Osteoblast (primary cell): ENCODE results near the gene SLMAP. TPM values are rescaled to one million over a fixed set of nuclear protein-coding genes. Genes with fewer than 3 reads are reported as not detected.

ENCODE experiments used
- DNase-seq: peaks from one replicate; pipeline ENCODE4 v3.0.0; 2011; ENCODE audit warnings: low spot score, mixed read lengths; ENCODE audit not compliant: insufficient read length; ENCODE audit errors: missing footprints
- H2AFZ ChIP-seq: 2 replicates; pipeline ENCODE4 v1.6.0; 2011; ENCODE audit warnings: mild to moderate bottlenecking, low read length
- H3K27ac ChIP-seq: 2 replicates; pipeline ENCODE4 v1.5.1; 2011; ENCODE audit warnings: mild to moderate bottlenecking, low read depth, low read length, moderate library complexity
- H3K27me3 ChIP-seq: 2 replicates; pipeline ENCODE4 v1.6.0; 2012; ENCODE audit warnings: mild to moderate bottlenecking, control low read depth, inconsistent platforms, low read length, moderate library complexity; ENCODE audit not compliant: insufficient read depth
- H3K36me3 ChIP-seq: 2 replicates; pipeline ENCODE4 v1.5.1; 2011; ENCODE audit warnings: mild to moderate bottlenecking, low read length, control low read depth, moderate library complexity; ENCODE audit not compliant: insufficient read depth
- H3K4me1 ChIP-seq: 2 replicates; pipeline ENCODE4 v1.5.1; 2011; ENCODE audit warnings: mild to moderate bottlenecking, low read length, control low read depth, moderate library complexity; ENCODE audit not compliant: insufficient read depth
- H3K4me2 ChIP-seq: 2 replicates; pipeline ENCODE4 v1.6.0; 2011; ENCODE audit warnings: mild to moderate bottlenecking, low read length; ENCODE audit not compliant: insufficient read depth
- H3K4me3 ChIP-seq: fragments of 200-600 bp; sonication (generic); 3 replicates; pipeline ENCODE4 v1.5.1; 2012; ENCODE audit warnings: mild to moderate bottlenecking, low read length, inconsistent platforms; ENCODE audit not compliant: insufficient read depth
- H3K79me2 ChIP-seq: 2 replicates; pipeline ENCODE4 v1.6.0; 2012; ENCODE audit warnings: mild to moderate bottlenecking, low read length, control low read depth, inconsistent platforms; ENCODE audit not compliant: insufficient read depth
- H3K9me3 ChIP-seq: 2 replicates; pipeline ENCODE4 v1.5.1; 2011; ENCODE audit warnings: low read depth, low read length, control low read depth
- H4K20me1 ChIP-seq: 2 replicates; pipeline ENCODE4 v1.6.0; 2012; ENCODE audit warnings: mild to moderate bottlenecking, low read length, control low read depth; ENCODE audit not compliant: insufficient read depth
- total RNA-seq: library from RNA; depleted of rRNA; stranded (reverse); fragments of >200 nt; gene quantifications from 2 replicates; pipeline ENCODE4 v1.2.3, GENCODE V29; 2012
- TF ChIP-seq, protein P1 (sequence below): IDR thresholded peaks from 2 replicates; pipeline ENCODE4 v1.5.1; 2011; ENCODE audit warnings: mild to moderate bottlenecking, low read depth, low read length, moderate library complexity; ENCODE audit errors: extremely low read depth

Gene SLMAP
- total RNA-seq, 1 donor, result 50.7 TPM

GRCh38 chr3:57892423-57892822 is 136.3 kb downstream of the SLMAP start:
- Histone ChIP-seq H3K9me3 (no peaks in the 10 kb centered on the region), H3K27ac (peak overlapping the region; percentile 33)
- no peak for DNase-seq

GRCh38 chr3:57893156-57893555 is 137.0 kb downstream of the SLMAP start:
- Histone ChIP-seq H3K9me3 (no peaks in the 10 kb centered on the region), H3K4me1 (peaks cover 7% of the 10 kb centered on the region), H3K27me3 (no peaks in the 10 kb centered on the region), H2AFZ (no peak overlapping the region), H3K27ac (no peak overlapping the region), H3K36me3 (no peaks in the 10 kb centered on the region), H4K20me1 (no peaks in the 10 kb centered on the region), H3K4me3 (no peak overlapping the region), H3K79me2 (no peaks in the 10 kb centered on the region), H3K4me2 (no peak overlapping the region)
- no peak for DNase-seq
- TF ChIP-seq, protein P1, sequence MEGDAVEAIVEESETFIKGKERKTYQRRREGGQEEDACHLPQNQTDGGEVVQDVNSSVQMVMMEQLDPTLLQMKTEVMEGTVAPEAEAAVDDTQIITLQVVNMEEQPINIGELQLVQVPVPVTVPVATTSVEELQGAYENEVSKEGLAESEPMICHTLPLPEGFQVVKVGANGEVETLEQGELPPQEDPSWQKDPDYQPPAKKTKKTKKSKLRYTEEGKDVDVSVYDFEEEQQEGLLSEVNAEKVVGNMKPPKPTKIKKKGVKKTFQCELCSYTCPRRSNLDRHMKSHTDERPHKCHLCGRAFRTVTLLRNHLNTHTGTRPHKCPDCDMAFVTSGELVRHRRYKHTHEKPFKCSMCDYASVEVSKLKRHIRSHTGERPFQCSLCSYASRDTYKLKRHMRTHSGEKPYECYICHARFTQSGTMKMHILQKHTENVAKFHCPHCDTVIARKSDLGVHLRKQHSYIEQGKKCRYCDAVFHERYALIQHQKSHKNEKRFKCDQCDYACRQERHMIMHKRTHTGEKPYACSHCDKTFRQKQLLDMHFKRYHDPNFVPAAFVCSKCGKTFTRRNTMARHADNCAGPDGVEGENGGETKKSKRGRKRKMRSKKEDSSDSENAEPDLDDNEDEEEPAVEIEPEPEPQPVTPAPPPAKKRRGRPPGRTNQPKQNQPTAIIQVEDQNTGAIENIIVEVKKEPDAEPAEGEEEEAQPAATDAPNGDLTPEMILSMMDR, result no peak

More at GRCh38 chr3:57892423-57892822, 136.3 kb downstream of the SLMAP start:
- H4K20me1 ChIP-seq, result no peaks in the 10 kb centered on the region
- TF ChIP-seq, protein P1, result no peak
- H3K27me3 ChIP-seq, result no peaks in the 10 kb centered on the region
- no peak overlapping the region for H2AFZ ChIP-seq
- peaks cover 7% of the 10 kb centered on the region for H3K4me1 ChIP-seq
- peaks cover 3% of the 10 kb centered on the region for H3K36me3 ChIP-seq
- H3K79me2 ChIP-seq, result no peaks in the 10 kb centered on the region
- no peak overlapping the region for H3K4me2 ChIP-seq
- H3K4me3 ChIP-seq, result no peak overlapping the region

GRCh38 chr3:57893668-57894067 is 137.6 kb downstream of the SLMAP start:
- no peaks in the 10 kb centered on the region for H3K9me3 ChIP-seq
- no peak overlapping the region for H3K4me3 ChIP-seq
- no peaks in the 10 kb centered on the region for H3K79me2 ChIP-seq
- no peak overlapping the region for H2AFZ ChIP-seq
- H3K36me3 ChIP-seq, result no peaks in the 10 kb centered on the region
- H3K27ac ChIP-seq, result no peak overlapping the region
- H3K27me3 ChIP-seq, result no peaks in the 10 kb centered on the region
- TF ChIP-seq, protein P1, result no peak
- no peak for DNase-seq
- no peaks in the 10 kb centered on the region for H4K20me1 ChIP-seq
- H3K4me1 ChIP-seq, result peaks cover 7% of the 10 kb centered on the region
- H3K4me2 ChIP-seq, result no peak overlapping the region

DNA sequence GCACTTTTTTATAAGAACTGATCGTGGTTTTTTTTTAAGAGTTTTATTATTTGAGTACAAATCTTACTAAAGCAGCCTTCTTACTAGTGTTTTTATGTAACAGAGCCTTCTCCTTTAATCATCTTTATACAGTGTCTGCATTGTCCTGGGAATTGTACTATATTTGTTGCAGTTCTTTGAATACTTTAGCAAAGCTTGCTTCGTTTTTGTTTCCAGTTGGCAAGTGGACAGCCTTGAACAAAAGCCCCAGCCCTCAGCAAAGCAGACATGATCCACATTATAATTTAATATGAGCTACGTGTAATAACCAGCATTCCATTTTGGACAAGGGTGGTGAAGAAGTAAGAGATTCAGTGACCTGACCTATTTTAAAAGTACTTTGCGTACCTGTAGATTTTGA is 139.9 kb downstream of the SLMAP start:
- no peak overlapping the region for H3K4me3 ChIP-seq
- H3K36me3 ChIP-seq, result no peaks in the 10 kb centered on the region
- H3K9me3 ChIP-seq, result no peaks in the 10 kb centered on the region
- H3K27ac ChIP-seq, result no peak overlapping the region
- H3K4me1 ChIP-seq, result no peaks in the 10 kb centered on the region
- H4K20me1 ChIP-seq, result no peaks in the 10 kb centered on the region
- H3K4me2 ChIP-seq, result no peak overlapping the region
- no peaks in the 10 kb centered on the region for H3K27me3 ChIP-seq
- TF ChIP-seq, protein P1, result no peak
- H3K79me2 ChIP-seq, result no peaks in the 10 kb centered on the region
- no peak for DNase-seq
- H2AFZ ChIP-seq, result no peak overlapping the region
